Measurements from ENCODE around the gene CUX1. TPM values are rescaled to one million over a fixed set of nuclear protein-coding genes. Genes with fewer than 3 reads are reported as not detected.
"Not testable (repeated sequence)": the region's sequence is repeated elsewhere in the genome, so short reads cannot be mapped to it uniquely, and the experiment has no call there.

Gene CUX1
- total RNA-seq, 1 donor from 2014 or later = 15.1 TPM

GRCh38 chr7:102302025-102302424 lies 484.6 kb downstream of the CUX1 start:
- DNase-seq (ENCODE audit: low read depth in 2 of 2) = no peak

- no peak for DNase-seq (ENCODE audit: low read depth in 2 of 2)
Observed at GRCh38 chr7:102303669-102304422, 486.4 kb downstream of the CUX1 start.

GRCh38 chr7:102304668-102305067 lies 487.2 kb downstream of the CUX1 start:
- DNase-seq (ENCODE audit: low read depth in 2 of 2) = peak in 1 of 2 donors; percentile 26

- no peak for DNase-seq (ENCODE audit: low read depth in 2 of 2)
Observed at GRCh38 chr7:102305414-102306268, 488.2 kb downstream of the CUX1 start.

GRCh38 chr7:102306916-102307677 lies 489.7 kb downstream of the CUX1 start:
- DNase-seq (ENCODE audit: low read depth in 2 of 2) = peak; percentile 36 to 43

- no peak for DNase-seq (ENCODE audit: low read depth in 2 of 2)
Observed at GRCh38 chr7:102310414-102310815, 493.0 kb downstream of the CUX1 start.

- no peak for DNase-seq (ENCODE audit: low read depth in 2 of 2)
Observed at GRCh38 chr7:102312317-102312716, 494.9 kb downstream of the CUX1 start.

- no peak for DNase-seq (ENCODE audit: low read depth in 2 of 2)
Observed at GRCh38 chr7:102313997-102314780, 496.8 kb downstream of the CUX1 start.

GRCh38 chr7:102317231-102318059 lies 500.0 kb downstream of the CUX1 start:
- DNase-seq (ENCODE audit: low read depth in 2 of 2) = no peak

GRCh38 chr7:102318482-102318971 lies 501.1 kb downstream of the CUX1 start:
- peak in 1 of 2 donors; percentile 68 for DNase-seq (ENCODE audit: low read depth in 2 of 2)

- DNase-seq (ENCODE audit: low read depth in 2 of 2) = no peak
Observed at GRCh38 chr7:102319671-102320070, 502.2 kb downstream of the CUX1 start.

GRCh38 chr7:102320181-102320580 lies 502.8 kb downstream of the CUX1 start:
- DNase-seq (ENCODE audit: low read depth in 2 of 2) = no peak

- DNase-seq (ENCODE audit: low read depth in 2 of 2) = no peak
Observed at GRCh38 chr7:102320601-102321350, 503.4 kb downstream of the CUX1 start.

- DNase-seq (ENCODE audit: low read depth in 2 of 2) = peak in 1 of 2 donors; percentile 43
Observed at GRCh38 chr7:102321351-102322201, 504.1 kb downstream of the CUX1 start.

- no peak for DNase-seq (ENCODE audit: low read depth in 2 of 2)
Observed at GRCh38 chr7:102322202-102322715, 504.8 kb downstream of the CUX1 start.

GRCh38 chr7:102323914-102324195 lies 506.4 kb downstream of the CUX1 start:
- DNase-seq (ENCODE audit: low read depth in 2 of 2) = no peak

- DNase-seq (ENCODE audit: low read depth in 2 of 2) = not testable (repeated sequence)
Observed at GRCh38 chr7:102325106-102325505, 507.7 kb downstream of the CUX1 start.

- DNase-seq (ENCODE audit: low read depth in 2 of 2) = no peak
Observed at GRCh38 chr7:102326157-102326889, 508.9 kb downstream of the CUX1 start.

Data from dermis microvascular lymphatic vessel endothelial cell (primary cell).